ENCODE data around the gene FRMD5. TPM values are rescaled to one million over a fixed set of nuclear protein-coding genes. Genes with fewer than 3 reads are reported as not detected.
A peak's percentile ranks its signal among the peaks of the same experiment; 100 is the strongest.

Gene FRMD5
- total and polyA plus RNA-seq, 2 donors from 2014 or later, result 0.32 to 0.41 TPM

DNA sequence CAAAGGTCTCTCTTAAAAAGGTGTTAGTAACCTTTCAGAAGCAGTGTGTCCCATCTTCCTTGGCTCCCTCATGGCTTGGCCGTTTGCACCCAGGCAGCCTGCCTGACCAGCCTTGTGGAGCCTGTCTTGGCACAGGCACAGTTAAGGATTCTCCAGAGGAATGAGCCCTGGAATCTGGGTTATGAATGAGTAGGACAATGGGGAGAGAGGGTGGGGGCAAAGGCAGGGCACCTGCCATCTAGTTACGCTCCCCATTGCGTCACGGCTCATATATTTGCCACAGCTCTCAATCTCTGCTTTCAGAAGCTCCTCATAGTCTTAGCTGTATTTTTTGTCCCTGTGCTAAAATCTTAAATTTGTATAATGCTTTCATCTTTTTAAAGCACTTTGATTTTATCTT lies 317.7 kb downstream of the FRMD5 start:
- intact Hi-C loops (cut with DNase I), result no loop called here
- peak in 4 of 5 donors; percentile 34 to 53 (median 42) for DNase-seq

DNA sequence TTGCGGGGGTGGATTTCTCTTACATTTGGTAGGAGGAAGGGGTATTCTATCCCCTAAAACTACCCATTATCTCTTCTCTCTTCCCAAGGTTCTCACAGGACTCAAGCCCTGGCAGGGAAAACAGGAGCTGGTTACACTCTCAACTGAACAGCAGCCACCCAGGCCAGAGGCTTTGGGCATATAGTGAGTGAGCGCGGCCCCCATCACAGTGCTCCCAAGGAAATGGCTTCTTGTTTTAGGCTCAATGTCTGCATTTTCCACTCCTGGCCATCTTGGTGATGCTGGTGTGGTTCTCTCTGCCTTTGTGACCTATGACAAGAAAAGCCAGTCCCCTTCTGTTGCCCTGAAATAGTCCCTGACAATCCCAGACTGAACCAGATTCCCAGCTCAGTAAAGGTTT lies 318.2 kb downstream of the FRMD5 start:
- Histone ChIP-seq H3K9me3 (ENCODE audit: control insufficient read depth in 2 of 3, insufficient read depth in 1 of 3, low read length in 3 of 3) (no peaks in the 10 kb centered on the region), H3K9ac (ENCODE audit: low read length in 3 of 3) (no peak overlapping the region), H3K27me3 (ENCODE audit: control insufficient read depth, insufficient read depth, low read length) (no peaks in the 10 kb centered on the region), H3K27ac (ENCODE audit: low read depth in 2 of 2, low read length in 2 of 2) (no peak overlapping the region), H3K4me3 (ENCODE audit: low read length in 3 of 3) (no peak overlapping the region), H3K4me1 (ENCODE audit: control insufficient read depth in 2 of 3, insufficient read depth in 2 of 3, low read depth in 1 of 3, low read length in 3 of 3) (no peaks in the 10 kb centered on the region), H3K36me3 (ENCODE audit: control insufficient read depth in 2 of 3, insufficient read depth in 3 of 3, low read length in 3 of 3) (no peaks in the 10 kb centered on the region)
- intact Hi-C loops (cut with DNase I), result no loop called here
- DNase-seq, result peak in 1 of 5 donors; percentile 27
- TF ChIP-seq CTCF (IDR thresholded peaks at IDR 0.05; ENCODE audit: borderline replicate concordance, extremely low read depth, insufficient read depth), result no peak
- no peak for FAIRE-seq

More for the DNA sequence above, 317.7 kb downstream of the FRMD5 start:
- Histone ChIP-seq H3K9ac (ENCODE audit: low read length in 3 of 3) (no peak overlapping the region), H3K4me1 (ENCODE audit: control insufficient read depth in 2 of 3, insufficient read depth in 2 of 3, low read depth in 1 of 3, low read length in 3 of 3) (no peaks in the 10 kb centered on the region), H3K9me3 (ENCODE audit: control insufficient read depth in 2 of 3, insufficient read depth in 1 of 3, low read length in 3 of 3) (no peaks in the 10 kb centered on the region), H3K27me3 (ENCODE audit: control insufficient read depth, insufficient read depth, low read length) (no peaks in the 10 kb centered on the region), H3K27ac (ENCODE audit: low read depth in 2 of 2, low read length in 2 of 2) (no peak overlapping the region), H3K36me3 (ENCODE audit: control insufficient read depth in 2 of 3, insufficient read depth in 3 of 3, low read length in 3 of 3) (no peaks in the 10 kb centered on the region), H3K4me3 (ENCODE audit: low read length in 3 of 3) (no peak overlapping the region)
- no peak for FAIRE-seq
- TF ChIP-seq CTCF (IDR thresholded peaks at IDR 0.05; ENCODE audit: borderline replicate concordance, extremely low read depth, insufficient read depth), result no peak

DNA sequence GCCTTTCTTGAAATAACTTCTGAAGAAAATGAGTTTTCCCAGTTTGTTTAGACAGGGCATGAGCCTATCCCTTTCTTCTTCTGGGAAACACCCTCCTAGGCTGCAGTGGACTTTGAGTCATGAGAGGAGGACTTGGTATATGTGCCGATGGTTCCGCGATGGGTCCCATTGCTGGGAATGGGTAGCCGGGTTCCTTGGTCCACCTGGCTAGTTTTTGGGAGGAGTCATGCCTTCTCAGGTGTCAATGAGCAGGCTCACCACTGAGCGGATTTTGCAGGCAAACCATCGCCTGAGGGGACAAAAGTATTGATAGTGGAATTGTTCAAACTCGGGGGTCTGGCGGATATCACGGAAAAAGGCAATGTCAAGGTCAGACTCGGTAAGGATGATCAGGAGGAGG lies 321.4 kb downstream of the FRMD5 start:
- intact Hi-C loops (cut with DNase I), result no loop called here
- no peak overlapping the region for H3K4me3 ChIP-seq (ENCODE audit: low read length in 3 of 3)
- FAIRE-seq, result no peak
- TF ChIP-seq CTCF (IDR thresholded peaks at IDR 0.05; ENCODE audit: borderline replicate concordance, extremely low read depth, insufficient read depth), result no peak
- no peaks in the 10 kb centered on the region for H3K36me3 ChIP-seq (ENCODE audit: control insufficient read depth in 2 of 3, insufficient read depth in 3 of 3, low read length in 3 of 3)
- no peaks in the 10 kb centered on the region for H3K27me3 ChIP-seq (ENCODE audit: control insufficient read depth, insufficient read depth, low read length)
- no peaks in the 10 kb centered on the region for H3K4me1 ChIP-seq (ENCODE audit: control insufficient read depth in 2 of 3, insufficient read depth in 2 of 3, low read depth in 1 of 3, low read length in 3 of 3)
- no peak for DNase-seq
- no peak overlapping the region for H3K9ac ChIP-seq (ENCODE audit: low read length in 3 of 3)
- no peak overlapping the region for H3K27ac ChIP-seq (ENCODE audit: low read depth in 2 of 2, low read length in 2 of 2)
- H3K9me3 ChIP-seq (ENCODE audit: control insufficient read depth in 2 of 3, insufficient read depth in 1 of 3, low read length in 3 of 3), result no peaks in the 10 kb centered on the region

DNA sequence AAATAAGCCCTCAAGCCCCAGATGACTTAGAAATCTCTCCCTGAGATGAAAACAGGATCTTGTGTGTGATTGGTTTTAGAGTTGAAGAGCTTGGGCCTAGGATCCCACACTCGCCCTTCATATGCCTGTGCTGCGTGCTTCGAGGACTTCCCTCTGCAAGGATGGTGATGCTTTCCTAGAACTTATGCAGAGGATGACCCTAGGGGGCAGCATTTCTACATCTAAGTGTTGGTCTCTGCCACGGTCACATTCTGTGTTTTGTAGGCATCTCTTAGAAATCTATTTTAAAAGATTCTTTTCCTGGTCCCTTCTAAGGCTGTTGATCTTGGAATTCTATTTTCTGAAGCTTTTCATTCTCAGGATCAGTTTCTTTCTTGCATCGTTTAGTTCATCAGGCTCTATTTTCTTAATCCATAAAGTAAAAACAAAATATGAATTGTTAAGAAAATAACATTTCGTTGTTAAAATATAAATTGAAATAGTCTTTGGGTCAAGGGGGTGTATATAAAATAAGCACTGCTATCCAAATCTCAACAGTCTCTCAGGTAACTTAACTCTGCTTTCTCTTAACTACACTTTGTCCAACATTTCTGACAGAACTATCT lies 322.6 kb downstream of the FRMD5 start:
- Histone ChIP-seq H3K27ac (ENCODE audit: low read depth in 2 of 2, low read length in 2 of 2) (no peak overlapping the region), H3K4me3 (ENCODE audit: low read length in 3 of 3) (no peak overlapping the region), H3K4me1 (ENCODE audit: control insufficient read depth in 2 of 3, insufficient read depth in 2 of 3, low read depth in 1 of 3, low read length in 3 of 3) (no peaks in the 10 kb centered on the region), H3K9me3 (ENCODE audit: control insufficient read depth in 2 of 3, insufficient read depth in 1 of 3, low read length in 3 of 3) (no peaks in the 10 kb centered on the region), H3K9ac (ENCODE audit: low read length in 3 of 3) (no peak overlapping the region), H3K36me3 (ENCODE audit: control insufficient read depth in 2 of 3, insufficient read depth in 3 of 3, low read length in 3 of 3) (no peaks in the 10 kb centered on the region), H3K27me3 (ENCODE audit: control insufficient read depth, insufficient read depth, low read length) (no peaks in the 10 kb centered on the region)
- TF ChIP-seq CTCF (IDR thresholded peaks at IDR 0.05; ENCODE audit: borderline replicate concordance, extremely low read depth, insufficient read depth), result peak; percentile 35
- no peak for FAIRE-seq
- peak in 4 of 5 donors; percentile 51 to 86 (median 68) for DNase-seq
- intact Hi-C loops (cut with DNase I), result no loop called here
